Stimulated activated CD8-positive, alpha-beta memory T cell treated with anti-CD3 and anti-CD28 coated beads, Interleukin-2, amount 100 ng/mL, for 48 hours (primary cell): ENCODE measurements around the gene TTC1.
A peak's percentile ranks its signal among the peaks of the same experiment; 100 is the strongest.
"Not testable (repeated sequence)": the region's sequence is repeated elsewhere in the genome, so short reads cannot be mapped to it uniquely, and the experiment has no call there.

Source experiments
- DNase-seq, 2 donors: peaks; one replicate each; pipeline ENCODE4 v3.0.0-alpha.2; 2020; ENCODE audit warnings: low read depth in 2 of 2

TTC1 gene

DNA sequence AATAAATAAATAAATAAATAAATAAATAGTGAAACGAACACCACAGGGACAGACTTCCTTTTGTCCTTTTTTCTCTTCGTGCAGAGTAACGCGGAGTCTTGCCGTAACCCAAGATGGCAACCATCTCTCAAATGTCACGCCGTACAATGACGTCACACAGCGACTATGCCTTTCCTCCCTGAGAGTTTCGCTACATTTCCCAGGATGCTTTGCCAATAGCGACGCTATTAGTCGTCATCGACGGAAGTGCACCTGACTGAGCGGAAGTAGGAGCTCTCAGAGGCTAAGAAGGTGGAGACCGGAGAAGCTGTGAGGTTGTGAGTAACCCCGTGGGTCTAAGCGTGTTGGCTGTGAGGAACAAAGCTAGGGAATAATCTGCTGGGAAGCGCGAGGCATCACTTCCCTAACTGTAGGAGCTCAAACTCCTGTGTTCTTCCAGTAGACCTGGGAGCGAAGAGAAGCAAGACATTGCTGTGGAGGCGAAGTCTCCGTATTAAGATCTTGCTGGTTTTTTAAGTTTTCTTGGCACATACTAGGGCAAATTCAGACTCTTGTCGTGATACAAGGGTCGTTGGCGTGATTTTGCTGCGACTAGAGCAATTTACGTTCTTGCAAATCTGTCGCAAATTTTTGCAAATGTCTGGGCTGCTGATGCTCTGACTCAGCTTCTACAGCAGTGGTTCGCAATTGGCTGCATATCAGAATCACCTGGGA is at the start of gene TTC1:
Gene TTC1 (plus strand): TSS at position 263 of the 714 bp plus-strand sequence. CDS start 1,390 bp downstream, outside the sequence.
- DNase-seq = peak; percentile 72 to 83

DNA sequence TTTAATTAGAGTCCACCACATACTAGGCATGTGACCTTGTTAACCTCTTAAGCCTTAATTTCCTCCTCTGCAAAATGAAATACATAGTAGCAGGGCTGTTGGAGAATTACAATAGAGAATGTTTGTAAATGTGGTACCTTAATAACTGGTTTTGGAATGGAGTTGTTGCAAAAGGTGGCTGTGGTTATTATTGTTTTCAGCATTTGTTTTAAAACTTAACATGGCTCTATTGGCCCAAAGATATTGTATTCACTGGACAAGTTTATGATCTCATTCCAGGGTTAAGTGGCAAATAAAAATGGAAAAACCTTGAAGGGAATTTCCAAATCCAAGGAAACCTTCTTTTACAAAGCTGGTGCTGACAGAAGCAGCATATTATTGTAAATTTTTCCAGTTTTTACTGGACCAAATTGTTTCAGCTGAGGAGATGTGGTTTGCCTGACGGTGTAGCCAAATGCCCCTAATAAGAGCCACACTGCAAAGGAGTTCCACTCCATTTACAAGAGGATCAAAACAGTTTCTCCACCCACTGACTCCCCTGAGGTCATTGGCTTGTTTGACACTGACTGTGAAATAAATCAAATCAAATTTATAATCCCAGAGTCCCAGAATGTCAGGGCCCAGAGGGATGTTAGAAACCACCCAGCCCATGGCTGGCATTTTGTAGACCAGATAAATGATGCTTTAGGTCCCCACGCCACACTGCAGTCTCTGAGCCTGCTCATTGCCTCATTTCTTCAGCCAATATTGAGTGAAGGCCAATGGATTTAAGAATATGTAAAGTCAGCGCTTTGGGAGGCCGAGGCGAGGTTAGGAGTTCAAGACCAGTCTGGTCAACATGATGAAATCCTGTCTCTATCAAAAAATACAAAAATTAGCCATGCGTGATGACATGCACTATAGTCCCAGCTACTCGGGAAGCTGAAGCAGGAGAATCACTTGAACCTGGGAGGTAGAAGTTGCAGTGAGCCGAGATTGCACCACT is 47.5 kb upstream of the TTC1 start:
- DNase-seq = no peak

- no peak for DNase-seq
These were observed 46.7 kb upstream of the TTC1 start for GRCh38 chr5:159962214-159962613.

DNA sequence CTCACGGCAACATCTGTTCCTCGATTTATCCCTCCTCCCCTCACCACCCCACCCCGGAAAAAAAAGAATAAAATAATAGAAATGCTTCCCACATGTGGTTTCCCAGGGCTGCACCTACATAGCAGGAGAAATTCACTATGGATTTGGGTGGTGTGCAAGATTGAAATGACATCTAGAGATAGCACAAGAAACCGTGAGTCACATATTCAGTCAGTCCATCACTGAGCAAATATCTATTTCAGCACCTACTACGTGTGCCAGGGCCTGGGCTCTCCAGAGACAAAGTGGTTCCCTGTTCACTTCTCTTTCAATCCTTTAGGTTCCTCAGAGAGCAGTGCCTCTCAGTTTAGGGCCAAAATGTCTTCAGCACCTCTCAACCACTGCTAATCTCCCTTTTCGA is 45.0 kb upstream of the TTC1 start:
- no peak for DNase-seq

GRCh38 chr5:159965031-159965837 is 43.7 kb upstream of the TTC1 start:
- DNase-seq = no peak

- not testable (repeated sequence) for DNase-seq
These were observed 43.2 kb upstream of the TTC1 start for GRCh38 chr5:159965838-159966128.

DNA sequence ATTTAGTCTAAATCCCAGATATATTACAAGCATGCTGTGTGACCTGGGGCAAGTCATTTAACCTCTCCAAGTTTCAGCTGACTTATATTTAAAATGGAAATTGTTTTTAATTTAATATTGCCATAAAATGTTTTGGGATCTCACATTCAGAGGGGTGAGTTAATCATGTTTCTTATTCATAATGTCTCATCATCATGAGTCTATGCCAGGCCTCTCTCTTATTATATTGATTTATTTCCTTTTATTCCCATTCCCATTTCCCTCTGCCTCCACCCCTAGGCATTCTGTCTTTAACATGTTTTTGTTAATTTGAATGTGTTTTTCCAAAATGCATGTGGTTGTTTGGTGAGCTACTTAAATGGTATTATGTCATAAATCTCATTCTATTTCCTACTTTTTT is 39.0 kb upstream of the TTC1 start:
- DNase-seq = no peak

- DNase-seq = no peak
These were observed 37.9 kb upstream of the TTC1 start for GRCh38 chr5:159971038-159971437.

- DNase-seq = no peak
These were observed 37.4 kb upstream of the TTC1 start for GRCh38 chr5:159971514-159971913.

- no peak for DNase-seq
These were observed 36.9 kb upstream of the TTC1 start for GRCh38 chr5:159971931-159972461.

DNA sequence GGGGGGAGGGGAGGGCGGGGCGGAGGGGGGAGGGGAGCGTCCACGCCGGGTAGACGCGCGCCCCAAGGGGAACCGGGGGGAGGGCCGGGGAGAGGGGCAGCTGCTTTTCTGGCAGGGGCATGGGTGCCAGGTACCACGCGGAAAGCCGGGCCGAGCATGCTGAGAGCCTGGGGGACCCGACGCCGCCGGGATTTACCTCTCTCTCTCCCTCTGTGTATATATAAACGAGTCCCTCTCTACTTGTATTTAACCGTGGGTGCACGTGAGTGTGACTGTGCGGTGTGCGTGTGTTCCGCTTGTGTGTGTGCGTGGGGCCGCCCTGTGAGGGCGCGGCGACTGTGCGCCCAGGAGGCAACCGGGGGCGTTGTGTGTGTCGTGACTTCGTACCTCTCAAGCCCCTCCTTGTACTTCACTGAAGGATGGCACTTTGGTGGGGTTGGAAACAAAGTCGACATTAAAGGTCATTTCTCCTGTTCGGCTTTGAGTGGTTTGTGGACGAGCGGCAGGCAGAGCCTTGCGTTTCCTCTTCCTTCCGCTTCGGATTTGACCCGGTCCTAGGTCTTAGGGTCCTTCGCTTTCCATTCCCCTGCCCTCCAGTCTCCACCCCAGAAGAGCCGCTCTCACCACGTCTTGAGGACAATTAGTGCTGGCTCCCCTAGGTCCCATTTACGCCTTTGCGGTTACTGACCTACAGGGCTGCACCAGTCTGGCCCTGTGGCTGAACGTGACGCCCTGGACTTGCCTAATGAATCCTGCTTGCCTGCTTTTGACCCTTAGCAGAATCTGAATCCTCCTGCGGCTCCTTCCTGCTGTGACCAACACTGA is 36.2 kb upstream of the TTC1 start:
- DNase-seq = no peak

DNA sequence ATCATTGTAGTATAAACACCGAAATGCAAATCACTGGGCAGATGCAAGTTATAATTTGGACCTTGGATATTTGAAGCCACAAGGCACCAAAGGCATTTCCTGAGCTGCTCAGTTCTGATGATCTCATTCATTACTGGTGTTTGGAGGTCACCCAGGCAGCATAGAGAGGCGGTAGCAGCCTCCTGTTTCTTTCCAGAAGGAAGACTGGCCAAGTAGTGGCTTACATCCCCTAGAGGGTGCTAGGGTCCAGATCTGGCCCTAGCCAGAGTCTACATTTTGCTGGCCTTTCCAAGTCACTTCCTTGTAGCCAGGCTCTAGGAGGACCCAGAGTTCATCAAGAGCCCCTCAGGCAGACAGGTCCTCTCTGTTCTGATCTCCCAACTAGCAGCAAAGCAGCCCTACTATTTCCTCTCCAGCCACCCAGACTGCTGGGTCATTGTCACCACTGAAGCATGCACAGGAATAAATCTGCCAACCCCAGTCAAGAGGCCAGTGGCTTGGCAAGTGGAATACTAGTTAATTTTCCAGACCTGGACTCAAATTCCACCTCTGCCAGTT is 33.4 kb upstream of the TTC1 start:
- no peak for DNase-seq

DNA sequence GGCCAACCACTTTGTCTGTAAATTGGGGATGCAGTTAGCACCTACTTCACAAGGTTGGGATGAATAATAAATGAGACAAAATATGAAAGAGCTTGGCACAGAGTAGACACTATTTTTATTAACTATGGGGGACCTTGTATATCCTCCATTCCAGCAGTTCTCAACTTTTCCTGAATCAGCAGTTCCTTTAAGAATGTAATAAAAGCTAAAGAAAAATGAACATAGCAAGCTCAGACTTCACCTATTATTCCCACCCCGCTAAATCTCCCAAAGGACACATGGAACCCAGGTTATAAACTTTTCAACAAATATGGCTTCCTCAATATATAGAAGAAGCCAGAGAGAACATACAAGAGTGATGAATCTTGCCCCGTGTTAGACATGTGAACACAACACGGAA is 32.0 kb upstream of the TTC1 start:
- no peak for DNase-seq

- no peak for DNase-seq
These were observed 30.6 kb upstream of the TTC1 start for GRCh38 chr5:159978358-159978757.

GRCh38 chr5:159982421-159983173 is 26.3 kb upstream of the TTC1 start:
- no peak for DNase-seq

GRCh38 chr5:159987031-159987674 is 21.8 kb upstream of the TTC1 start:
- DNase-seq = peak; percentile 57 to 58

DNA sequence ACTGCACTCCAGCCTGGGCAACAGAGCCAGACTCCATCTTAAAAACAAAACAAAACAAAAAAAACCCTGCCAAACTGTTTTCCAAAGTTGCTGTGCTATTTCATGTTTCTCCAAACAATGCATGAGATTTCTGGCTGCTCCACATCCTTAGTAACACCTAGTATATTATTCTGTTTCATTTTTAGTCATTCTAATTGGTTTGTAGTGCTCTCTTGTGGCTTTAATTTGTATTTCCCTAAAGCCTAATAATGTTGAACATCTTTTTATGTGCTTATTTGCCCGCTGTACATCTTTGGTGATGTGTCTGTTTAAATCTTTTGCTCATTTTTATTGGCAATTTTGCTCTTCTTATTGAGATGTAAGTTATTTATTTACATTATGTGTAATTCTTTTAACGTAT is 18.4 kb upstream of the TTC1 start:
- DNase-seq = no peak

DNA sequence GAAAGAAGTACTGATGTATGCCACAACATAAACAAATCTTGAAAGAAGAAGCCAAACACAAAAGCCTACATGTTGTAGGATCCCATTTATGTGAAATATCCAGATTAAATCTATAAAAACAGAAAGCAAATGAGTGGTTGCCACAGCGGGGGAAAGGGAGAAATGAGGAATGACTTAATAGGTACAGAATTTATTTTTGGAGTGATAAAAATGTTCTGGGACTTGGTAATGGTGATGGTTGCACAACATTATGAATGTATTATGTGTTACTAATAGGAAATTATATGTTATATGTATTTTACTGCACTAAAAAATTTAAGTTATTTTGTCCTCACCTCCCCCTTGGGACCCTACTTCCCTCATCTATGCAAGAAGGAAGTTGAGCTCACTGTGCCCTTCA is 16.4 kb upstream of the TTC1 start:
- DNase-seq = no peak

- no peak for DNase-seq
These were observed 15.7 kb upstream of the TTC1 start for GRCh38 chr5:159993194-159993593.

DNA sequence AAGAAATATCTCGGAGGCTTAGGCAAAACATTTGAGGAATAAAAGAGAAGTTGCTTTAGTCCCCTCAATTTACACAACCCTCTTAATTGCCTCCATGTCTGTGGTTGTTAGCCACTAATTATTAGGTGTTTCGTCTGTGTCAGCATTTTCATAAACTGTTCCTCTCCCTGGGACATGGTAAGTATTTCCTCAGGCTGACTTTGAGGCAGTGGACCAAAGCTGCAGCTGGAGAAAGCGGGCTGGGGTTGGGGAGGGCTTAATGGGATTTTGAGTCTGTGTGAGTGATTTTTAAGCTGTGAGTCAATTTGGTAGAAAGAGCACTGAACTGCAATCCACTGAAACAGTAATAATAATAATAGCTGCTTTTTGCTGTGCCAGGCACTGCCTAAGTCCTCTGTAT is 13.0 kb upstream of the TTC1 start:
- DNase-seq = no peak
